CD4-positive, alpha-beta T cell treated with Interleukin-2 at 100 ng/mL for 4 hours (primary cell): ENCODE measurements around the gene PRPF8.

Source experiments
- DNase-seq: peaks from one replicate; pipeline ENCODE4 v3.0.0-alpha.2; 2020; ENCODE audit warnings: low spot score

Gene PRPF8

GRCh38 chr17:1626333-1626732 is 58.3 kb downstream of the PRPF8 start:
- DNase-seq = no peak

GRCh38 chr17:1625581-1625980 is 59.1 kb downstream of the PRPF8 start:
- no peak for DNase-seq

GRCh38 chr17:1625053-1625452 is 59.6 kb downstream of the PRPF8 start:
- no peak for DNase-seq

GRCh38 chr17:1624650-1625049 is 60.0 kb downstream of the PRPF8 start:
- DNase-seq = no peak

- no peak for DNase-seq
These were observed 61.5 kb downstream of the PRPF8 start for GRCh38 chr17:1623057-1623630.

GRCh38 chr17:1621273-1621954 is 63.3 kb downstream of the PRPF8 start:
- no peak for DNase-seq

GRCh38 chr17:1620486-1620885 is 64.2 kb downstream of the PRPF8 start:
- no peak for DNase-seq

- no peak for DNase-seq
These were observed 67.0 kb downstream of the PRPF8 start for GRCh38 chr17:1617620-1618174.

- no peak for DNase-seq
These were observed 68.6 kb downstream of the PRPF8 start for GRCh38 chr17:1616101-1616500.

- DNase-seq = no peak
These were observed 72.3 kb downstream of the PRPF8 start for GRCh38 chr17:1612400-1612799.

GRCh38 chr17:1611715-1612114 is 73.0 kb downstream of the PRPF8 start:
- no peak for DNase-seq

- DNase-seq = no peak
These were observed 76.0 kb downstream of the PRPF8 start for GRCh38 chr17:1608676-1609075.

- DNase-seq = no peak
These were observed 76.7 kb downstream of the PRPF8 start for GRCh38 chr17:1607971-1608320.

- no peak for DNase-seq
These were observed 78.2 kb downstream of the PRPF8 start for GRCh38 chr17:1606352-1606985.

- no peak for DNase-seq
These were observed 78.9 kb downstream of the PRPF8 start for GRCh38 chr17:1605681-1606351.

- no peak for DNase-seq
These were observed 79.7 kb downstream of the PRPF8 start for GRCh38 chr17:1604831-1605528.

GRCh38 chr17:1601571-1601970 is 83.1 kb downstream of the PRPF8 start:
- no peak for DNase-seq
